C1 segment of cervical spinal cord (tissue), 14 donors: ENCODE data around the gene PCDHGB4.
"Not testable (repeated sequence)": the region's sequence is repeated elsewhere in the genome, so short reads cannot be mapped to it uniquely, and the experiment has no call there.

Experiments used
- DNase-seq, 14 donors: peaks; one replicate each; lab custom pipeline; 2025; lab: John Stamatoyannopoulos, UW

PCDHGB4 gene

DNA sequence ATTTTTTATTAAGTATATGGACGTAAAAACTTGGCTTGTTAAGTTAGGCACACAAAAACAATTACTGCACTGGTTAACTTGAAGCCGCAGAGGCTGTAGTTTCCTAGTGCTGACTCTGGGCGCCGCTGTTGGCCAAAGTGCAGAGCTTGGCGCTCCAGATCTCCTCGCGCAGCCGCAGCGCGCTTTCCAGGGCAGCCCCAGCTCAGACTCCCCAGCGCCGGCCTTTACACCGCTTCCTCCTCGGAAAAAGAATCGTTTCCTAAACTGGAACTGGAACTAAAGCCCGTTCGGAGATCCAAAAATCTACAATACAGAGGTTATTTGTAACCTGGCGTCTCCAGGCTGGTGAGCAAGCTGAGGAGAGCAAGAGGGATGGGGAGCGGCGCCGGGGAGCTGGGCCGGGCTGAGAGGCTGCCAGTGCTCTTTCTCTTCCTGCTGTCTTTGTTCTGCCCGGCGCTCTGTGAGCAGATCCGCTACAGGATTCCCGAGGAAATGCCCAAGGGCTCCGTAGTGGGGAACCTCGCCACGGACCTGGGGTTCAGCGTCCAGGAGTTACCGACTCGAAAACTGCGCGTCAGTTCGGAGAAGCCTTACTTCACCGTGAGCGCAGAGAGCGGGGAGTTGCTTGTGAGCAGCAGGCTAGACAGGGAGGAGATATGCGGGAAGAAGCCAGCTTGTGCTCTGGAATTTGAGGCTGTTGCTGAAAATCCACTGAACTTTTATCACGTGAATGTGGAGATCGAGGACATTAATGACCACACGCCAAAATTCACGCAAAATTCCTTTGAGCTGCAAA lies 10.5 kb downstream of the PCDHGB4 start, which contains the start of gene PCDHGB5:
Gene PCDHGB5 (plus strand): TSS at position 192 of the 796 bp plus-strand sequence. CDS start 181 bp downstream, at position 373.
- peak in 1 of 14 donors; percentile 17 for DNase-seq

DNA sequence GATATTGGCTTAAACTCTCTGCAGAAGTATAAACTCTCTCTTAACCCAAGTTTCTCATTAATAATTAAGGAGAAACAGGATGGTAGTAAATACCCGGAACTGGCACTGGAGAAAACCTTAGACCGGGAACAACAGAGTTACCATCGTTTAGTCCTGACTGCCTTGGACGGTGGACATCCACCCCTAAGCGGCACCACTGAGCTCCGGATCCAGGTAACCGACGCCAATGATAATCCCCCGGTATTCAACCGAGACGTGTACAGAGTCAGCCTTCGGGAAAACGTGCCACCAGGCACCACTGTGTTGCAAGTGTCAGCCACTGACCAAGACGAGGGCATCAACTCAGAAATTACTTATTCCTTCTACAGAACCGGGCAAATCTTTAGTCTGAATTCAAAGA lies 11.1 kb downstream of the PCDHGB4 start:
- no peak for DNase-seq

DNA sequence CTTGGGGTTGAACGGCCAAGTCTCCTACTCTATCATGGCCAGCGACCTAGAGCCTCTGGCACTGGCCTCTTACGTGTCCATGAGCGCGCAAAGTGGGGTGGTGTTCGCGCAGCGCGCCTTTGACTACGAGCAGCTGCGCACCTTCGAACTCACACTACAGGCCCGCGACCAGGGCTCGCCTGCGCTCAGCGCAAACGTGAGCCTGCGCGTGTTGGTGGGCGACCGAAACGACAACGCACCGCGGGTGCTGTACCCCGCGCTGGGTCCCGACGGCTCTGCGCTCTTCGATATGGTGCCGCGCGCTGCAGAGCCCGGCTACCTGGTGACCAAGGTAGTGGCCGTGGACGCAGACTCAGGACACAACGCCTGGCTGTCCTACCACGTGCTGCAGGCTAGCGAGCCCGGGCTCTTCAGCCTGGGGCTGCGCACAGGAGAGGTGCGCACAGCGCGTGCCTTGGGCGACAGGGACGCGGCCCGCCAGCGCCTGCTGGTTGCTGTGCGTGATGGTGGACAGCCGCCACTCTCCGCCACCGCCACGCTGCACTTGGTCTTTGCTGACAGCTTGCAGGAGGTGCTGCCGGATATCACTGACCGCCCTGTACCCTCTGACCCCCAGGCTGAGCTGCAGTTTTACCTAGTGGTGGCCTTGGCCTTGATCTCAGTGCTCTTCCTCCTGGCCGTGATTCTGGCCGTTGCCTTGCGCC lies 12.2 kb downstream of the PCDHGB4 start:
- no peak for DNase-seq

DNA sequence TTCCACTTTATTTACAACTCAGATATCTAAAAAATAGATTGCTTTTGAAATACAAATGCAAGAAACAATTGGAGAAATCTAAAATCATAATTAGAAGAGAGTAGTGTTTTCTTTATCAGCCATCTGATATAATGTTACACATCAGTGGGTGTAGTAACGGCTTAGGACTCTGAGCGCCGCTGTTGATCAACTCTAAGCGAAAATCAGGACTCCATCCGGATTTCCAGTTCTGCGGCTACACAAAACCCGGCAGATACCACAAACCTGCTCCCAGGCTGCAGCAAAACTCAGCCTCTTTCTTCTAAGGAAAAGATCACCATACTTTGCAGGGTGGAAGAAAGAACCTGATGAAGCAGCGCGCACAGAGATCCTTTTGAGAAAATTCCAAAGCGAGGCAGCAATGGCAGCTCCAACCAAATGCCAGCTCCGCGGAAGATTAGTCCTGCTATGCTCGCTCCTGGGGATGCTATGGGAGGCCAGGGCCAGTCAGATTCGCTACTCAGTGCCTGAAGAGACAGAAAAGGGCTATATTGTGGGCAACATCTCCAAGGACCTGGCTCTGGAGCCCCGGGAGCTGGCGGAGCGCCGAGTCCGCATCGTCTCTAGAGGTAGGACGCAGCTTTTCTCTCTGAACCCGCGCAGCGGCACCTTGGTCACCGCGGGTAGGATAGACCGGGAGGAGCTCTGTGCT lies 15.2 kb downstream of the PCDHGB4 start, which contains the start of gene PCDHGA9:
Gene PCDHGA9 (plus strand): TSS at position 226 of the 691 bp plus-strand sequence. CDS start 175 bp downstream, at position 401.
- peak in 1 of 14 donors; percentile 2 for DNase-seq

DNA sequence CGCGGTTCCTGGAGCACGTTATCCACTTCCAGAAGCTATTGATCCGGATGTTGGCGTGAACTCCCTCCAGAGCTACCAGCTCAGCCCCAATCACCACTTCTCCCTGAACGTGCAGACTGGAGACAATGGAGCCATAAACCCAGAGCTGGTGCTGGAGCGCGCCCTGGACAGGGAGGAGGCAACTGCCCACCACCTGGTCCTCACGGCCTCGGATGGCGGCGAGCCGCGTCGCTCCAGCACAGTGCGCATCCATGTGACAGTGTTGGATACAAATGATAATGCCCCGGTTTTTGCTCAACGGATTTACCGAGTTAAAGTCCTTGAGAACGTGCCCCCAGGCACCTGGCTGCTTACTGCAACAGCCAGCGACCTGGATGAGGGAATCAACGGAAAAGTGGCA lies 15.9 kb downstream of the PCDHGB4 start:
- DNase-seq = no peak

DNA sequence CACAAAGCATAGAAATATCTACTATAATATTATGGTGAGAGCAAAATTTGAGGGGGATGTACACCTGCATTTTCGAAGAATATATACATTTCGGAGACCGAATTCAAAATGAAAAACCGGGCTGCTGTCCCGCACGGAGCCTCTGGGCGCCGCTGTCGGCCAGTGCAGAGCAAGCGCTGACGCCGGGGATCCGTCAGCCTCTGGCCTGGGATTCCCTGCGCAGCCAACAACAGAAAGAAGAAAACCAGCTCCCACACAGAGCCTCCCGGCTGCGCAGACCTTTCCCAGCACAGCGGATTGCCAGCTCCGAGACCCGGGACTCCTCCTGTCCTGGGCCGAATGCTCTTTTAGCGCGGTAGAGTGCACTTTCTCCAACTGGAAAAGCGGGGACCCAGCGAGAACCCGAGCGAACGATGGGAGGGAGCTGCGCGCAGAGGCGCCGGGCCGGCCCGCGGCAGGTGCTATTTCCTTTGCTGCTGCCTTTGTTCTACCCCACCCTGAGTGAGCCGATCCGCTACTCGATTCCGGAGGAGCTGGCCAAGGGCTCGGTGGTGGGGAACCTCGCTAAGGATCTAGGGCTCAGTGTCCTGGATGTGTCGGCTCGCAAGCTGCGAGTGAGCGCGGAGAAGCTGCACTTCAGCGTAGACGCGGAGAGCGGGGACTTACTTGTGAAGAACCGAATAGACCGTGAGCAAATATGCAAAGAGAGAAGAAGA lies 20.4 kb downstream of the PCDHGB4 start, which contains the start of gene PCDHGB6:
Gene PCDHGB6 (plus strand): TSS at position 232 of the 716 bp plus-strand sequence. CDS start 182 bp downstream, at position 414.
- peak in 1 of 14 donors; percentile 21 for DNase-seq

DNA sequence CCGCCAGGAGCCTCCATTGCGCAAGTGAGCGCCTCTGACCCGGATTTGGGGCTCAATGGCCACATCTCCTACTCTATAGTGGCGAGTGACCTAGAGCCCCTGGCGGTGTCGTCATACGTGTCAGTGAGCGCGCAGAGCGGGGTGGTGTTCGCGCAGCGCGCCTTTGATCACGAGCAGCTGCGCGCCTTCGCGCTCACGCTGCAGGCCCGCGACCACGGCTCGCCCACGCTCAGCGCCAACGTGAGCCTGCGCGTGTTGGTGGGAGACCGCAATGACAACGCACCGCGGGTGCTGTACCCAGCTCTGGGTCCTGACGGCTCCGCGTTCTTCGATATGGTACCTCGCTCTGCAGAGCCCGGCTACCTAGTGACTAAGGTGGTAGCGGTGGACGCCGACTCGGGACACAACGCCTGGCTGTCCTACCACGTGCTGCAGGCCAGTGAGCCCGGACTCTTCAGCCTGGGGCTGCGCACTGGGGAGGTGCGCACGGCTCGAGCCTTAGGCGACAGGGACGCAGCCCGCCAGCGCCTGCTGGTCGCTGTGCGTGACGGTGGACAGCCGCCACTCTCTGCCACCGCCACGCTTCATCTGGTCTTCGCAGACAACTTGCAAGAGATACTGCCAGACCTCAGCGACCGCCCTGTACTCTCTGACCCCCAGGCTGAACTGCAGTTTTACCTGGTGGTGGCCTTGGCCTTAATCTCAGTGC lies 22.3 kb downstream of the PCDHGB4 start:
- no peak for DNase-seq

DNA sequence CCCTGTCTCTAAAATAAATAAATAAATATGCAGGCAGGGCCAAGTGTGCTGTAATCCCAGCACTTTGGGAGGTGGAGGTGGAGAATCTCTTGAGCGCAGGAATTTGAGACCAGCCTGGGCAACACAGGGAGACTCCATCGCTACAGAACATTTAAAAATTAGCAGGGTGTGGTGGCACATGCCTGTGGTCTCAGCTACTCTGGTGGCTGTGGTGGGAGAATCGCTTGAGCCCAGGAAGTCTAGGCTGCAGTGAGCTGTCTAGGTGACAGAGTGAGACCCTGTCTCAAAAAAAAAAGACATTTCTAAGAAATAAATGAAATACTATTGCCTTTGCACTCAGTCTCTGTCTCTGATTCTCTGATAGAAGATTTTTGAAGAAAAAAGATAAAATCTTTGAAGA lies 24.1 kb downstream of the PCDHGB4 start:
- DNase-seq = no peak

DNA sequence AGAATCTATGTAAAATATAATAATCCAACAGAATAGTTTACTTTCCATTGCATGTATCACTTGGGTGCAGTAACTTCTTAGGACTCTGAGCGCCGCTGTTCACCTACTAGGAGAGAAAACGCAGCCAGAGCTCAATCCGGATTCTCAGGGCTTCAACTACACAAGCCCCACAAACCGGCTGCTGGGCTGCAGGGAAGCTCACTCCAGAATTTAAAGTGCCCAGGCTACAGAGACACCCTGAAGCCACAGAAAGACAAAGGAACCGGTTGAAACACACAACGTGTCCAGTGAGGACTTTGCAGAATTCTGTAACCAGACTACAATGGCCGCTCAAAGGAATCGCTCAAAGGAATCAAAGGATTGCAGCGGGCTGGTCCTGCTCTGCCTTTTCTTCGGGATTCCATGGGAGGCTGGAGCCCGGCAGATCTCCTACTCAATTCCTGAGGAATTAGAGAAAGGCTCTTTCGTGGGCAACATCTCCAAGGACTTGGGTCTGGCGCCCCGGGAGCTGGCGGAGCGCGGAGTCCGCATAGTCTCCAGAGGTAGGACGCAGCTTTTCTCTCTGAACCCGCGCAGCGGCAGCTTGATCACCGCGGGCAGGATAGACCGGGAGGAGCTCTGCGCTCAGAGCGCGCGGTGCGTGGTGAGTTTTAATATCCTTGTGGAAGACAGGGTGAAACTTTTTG lies 25.5 kb downstream of the PCDHGB4 start, which contains the start of gene PCDHGA10:
Gene PCDHGA10 (plus strand): TSS at position 134 of the 686 bp plus-strand sequence. CDS start 189 bp downstream, at position 323.
- DNase-seq = no peak

DNA sequence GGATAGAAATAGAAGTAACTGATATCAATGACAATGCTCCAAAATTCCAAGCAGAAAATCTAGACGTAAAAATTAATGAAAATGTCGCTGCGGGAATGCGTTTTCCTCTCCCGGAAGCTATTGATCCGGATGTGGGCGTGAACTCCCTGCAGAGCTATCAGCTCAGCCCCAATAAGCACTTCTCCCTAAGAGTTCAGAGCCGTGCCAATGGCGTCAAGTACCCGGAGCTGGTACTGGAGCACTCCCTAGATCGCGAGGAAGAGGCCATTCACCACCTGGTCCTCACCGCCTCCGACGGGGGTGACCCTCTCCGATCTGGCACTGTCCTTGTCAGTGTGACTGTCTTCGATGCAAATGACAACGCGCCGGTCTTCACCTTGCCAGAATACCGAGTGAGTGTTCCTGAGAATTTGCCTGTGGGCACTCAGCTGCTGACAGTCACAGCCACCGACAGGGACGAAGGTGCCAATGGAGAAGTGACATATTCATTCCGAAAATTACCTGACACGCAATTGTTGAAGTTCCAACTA lies 26.1 kb downstream of the PCDHGB4 start:
- no peak for DNase-seq

DNA sequence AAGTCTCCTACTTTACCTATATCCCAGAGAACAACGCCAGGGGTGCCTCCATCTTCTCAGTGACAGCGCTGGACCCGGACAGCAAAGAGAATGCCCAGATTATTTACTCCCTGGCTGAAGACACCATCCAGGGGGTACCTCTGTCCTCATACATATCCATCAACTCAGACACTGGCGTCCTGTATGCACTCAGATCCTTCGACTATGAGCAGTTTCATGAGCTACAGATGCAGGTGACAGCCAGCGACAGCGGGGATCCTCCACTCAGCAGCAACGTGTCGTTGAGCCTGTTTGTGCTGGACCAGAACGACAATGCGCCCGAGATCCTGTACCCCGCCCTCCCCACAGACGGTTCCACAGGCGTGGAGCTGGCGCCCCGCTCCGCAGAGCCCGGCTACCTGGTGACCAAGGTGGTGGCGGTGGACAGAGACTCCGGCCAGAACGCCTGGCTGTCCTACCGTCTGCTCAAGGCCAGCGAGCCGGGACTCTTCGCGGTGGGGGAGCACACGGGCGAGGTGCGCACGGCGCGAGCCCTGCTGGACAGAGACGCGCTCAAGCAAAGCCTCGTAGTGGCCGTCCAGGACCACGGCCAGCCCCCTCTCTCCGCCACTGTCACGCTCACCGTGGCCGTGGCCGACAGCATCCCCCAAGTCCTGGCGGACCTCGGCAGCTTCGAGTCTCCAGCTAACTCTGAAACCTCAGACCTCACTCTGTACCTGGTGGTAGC lies 27.2 kb downstream of the PCDHGB4 start:
- not testable (repeated sequence) for DNase-seq

DNA sequence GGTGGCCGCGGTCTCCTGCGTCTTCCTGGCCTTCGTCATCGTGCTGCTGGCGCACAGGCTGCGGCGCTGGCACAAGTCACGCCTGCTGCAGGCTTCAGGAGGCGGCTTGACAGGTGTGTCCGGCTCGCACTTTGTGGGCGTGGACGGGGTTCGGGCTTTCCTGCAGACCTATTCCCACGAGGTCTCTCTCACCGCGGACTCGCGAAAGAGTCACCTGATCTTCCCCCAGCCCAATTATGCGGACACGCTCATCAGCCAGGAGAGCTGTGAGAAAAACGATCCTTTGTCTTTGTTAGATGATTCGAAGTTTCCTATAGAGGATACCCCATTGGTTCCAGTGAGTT lies 27.7 kb downstream of the PCDHGB4 start:
- DNase-seq = not testable (repeated sequence)

DNA sequence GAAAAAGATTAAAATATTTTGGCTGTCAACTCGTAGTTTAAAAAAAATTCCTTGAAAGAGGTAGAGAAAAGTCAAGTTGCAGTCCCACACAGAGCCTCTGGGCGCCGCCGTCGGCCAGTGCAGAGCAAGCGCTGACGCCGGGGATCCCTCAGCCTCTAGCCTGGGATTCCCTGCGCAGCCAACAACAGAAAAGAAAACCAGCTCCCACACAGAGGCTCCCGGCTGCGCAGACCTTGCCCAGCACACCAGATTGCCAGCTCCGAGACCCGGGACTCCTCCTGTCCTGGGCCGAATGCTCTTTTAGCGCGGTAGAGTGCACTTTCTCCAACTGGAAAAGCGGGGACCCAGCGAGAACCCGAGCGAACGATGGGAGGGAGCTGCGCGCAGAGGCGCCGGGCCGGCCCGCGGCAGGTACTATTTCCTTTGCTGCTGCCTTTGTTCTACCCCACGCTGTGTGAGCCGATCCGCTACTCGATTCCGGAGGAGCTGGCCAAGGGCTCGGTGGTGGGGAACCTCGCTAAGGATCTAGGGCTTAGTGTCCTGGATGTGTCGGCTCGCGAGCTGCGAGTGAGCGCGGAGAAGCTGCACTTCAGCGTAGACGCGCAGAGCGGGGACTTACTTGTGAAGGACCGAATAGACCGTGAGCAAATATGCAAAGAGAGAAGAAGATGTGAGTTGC lies 30.1 kb downstream of the PCDHGB4 start, which contains the start of gene PCDHGB7:
Gene PCDHGB7 (plus strand): TSS at position 184 of the 679 bp plus-strand sequence. CDS start 183 bp downstream, at position 367.
- peak in 4 of 14 donors; percentile 29 to 45 (median 36) for DNase-seq

DNA sequence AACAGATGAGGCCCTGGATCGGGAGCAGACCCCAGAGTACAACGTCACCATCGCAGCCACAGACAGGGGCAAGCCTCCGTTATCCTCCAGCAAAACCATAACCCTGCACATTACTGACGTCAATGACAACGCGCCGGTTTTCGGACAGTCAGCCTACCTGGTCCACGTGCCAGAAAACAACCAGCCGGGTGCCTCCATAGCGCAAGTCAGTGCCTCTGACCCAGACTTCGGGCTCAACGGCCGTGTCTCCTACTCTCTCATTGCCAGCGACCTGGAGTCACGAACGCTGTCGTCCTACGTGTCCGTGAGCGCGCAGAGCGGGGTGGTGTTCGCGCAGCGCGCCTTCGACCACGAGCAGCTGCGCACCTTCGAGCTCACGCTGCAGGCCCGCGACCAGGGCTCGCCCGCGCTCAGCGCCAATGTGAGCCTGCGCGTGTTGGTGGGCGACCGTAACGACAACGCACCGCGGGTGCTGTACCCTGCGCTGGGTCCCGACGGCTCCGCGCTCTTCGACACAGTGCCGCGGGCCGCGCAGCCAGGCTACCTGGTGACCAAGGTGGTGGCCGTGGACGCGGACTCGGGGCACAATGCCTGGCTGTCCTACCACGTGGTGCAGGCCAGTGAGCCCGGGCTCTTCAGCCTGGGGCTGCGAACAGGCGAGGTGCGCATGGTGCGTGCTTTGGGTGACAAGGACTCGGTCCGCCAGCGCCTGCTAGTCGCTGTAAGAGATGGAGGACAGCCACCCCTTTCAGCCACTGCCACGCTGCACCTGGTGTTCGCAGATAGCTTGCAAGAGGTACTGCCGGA lies 31.8 kb downstream of the PCDHGB4 start:
- DNase-seq = no peak

DNA sequence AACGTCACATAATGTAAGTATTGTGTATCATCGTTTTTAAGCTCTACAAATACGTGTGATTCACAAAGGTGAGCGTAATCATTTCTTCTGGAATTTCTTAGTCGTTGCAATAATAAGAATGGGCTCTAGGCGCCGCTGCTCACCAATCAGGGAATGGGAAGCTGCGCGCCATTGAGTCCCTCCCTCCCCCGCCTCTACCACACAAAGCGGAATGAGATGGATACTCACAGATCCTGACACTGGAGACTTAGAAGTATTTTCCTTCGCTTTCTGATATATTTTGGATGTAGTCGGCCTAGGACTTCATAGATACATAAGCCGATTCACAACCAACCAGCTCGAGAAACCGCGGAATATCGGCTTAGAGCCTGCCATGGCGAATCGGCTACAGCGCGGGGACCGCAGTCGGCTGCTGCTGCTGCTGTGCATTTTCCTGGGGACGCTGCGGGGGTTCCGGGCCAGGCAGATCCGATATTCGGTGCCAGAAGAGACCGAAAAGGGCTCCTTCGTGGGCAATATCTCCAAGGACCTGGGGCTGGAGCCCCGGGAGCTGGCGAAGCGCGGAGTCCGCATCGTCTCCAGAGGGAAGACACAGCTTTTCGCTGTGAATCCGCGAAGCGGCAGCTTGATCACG lies 33.5 kb downstream of the PCDHGB4 start, which contains the start of gene PCDHGA11:
Gene PCDHGA11 (plus strand): TSS at position 197 of the 634 bp plus-strand sequence. CDS start 177 bp downstream, at position 374.
- DNase-seq = no peak

DNA sequence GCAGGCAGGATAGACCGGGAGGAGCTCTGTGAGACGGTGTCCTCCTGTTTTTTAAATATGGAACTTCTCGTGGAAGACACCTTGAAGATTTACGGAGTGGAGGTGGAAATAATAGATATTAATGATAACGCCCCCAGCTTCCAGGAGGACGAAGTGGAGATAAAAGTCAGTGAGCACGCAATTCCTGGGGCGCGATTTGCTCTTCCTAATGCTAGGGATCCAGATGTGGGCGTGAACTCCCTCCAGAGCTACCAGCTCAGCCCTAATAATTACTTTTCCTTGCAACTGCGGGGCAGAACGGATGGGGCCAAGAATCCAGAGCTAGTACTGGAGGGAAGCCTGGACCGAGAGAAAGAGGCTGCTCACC lies 34.0 kb downstream of the PCDHGB4 start:
- DNase-seq = no peak
